Measurements from ENCODE around the gene ZDHHC6.
"Not testable (repeated sequence)": the region's sequence is repeated elsewhere in the genome, so short reads cannot be mapped to it uniquely, and the experiment has no call there.

The ZDHHC6 gene, protein sequence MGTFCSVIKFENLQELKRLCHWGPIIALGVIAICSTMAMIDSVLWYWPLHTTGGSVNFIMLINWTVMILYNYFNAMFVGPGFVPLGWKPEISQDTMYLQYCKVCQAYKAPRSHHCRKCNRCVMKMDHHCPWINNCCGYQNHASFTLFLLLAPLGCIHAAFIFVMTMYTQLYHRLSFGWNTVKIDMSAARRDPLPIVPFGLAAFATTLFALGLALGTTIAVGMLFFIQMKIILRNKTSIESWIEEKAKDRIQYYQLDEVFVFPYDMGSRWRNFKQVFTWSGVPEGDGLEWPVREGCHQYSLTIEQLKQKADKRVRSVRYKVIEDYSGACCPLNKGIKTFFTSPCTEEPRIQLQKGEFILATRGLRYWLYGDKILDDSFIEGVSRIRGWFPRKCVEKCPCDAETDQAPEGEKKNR

GRCh38 chr10:112446855-112447619 lies at the start of gene ZDHHC6, which contains the start of gene VTI1A:
ZDHHC6 (minus strand) TSS chr10:112446914; CDS start chr10:112445436, 1,478 bp downstream.
VTI1A (plus strand) TSS chr10:112447215; CDS start chr10:112447374, 159 bp downstream.
- DNase-seq = peak; percentile 36

DNA sequence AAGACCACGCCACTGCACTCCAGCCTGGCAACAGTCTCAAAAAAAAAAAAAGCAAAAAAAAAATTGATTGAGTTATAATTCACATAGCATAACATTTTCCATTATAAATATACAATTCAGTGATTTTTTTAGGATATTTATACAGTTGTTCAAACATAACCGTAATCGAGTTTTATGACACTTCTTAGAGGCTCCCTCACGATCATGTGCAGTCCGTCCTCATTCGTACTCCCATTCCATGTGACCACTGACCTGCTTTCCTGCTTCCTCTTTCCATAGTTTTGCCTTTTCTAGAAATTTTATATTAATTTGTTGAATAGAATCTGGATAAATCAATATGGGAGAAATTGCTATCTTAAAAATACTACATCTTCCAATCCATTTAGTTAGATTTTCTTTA lies 46.0 kb upstream of the ZDHHC6 start:
- DNase-seq = no peak

DNA sequence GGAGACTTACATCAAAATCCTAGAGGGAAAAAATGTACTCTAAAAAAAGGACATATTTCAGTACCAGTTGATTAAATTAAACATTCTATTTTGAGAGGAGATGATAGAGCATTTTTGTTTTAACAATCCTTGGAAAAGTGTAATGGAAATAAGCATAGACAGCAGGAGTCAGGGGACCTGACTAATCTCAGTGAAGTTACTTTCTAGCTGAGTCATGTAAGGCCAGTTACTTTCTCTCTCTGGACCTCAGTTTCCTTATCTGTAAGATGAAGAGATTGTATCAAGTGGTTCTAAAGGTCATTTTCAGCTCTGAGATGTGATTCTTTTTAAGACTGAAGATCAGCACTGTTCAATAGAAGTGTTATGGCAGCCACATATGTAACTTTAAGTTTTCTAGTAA lies 44.4 kb upstream of the ZDHHC6 start:
- DNase-seq = no peak

DNA sequence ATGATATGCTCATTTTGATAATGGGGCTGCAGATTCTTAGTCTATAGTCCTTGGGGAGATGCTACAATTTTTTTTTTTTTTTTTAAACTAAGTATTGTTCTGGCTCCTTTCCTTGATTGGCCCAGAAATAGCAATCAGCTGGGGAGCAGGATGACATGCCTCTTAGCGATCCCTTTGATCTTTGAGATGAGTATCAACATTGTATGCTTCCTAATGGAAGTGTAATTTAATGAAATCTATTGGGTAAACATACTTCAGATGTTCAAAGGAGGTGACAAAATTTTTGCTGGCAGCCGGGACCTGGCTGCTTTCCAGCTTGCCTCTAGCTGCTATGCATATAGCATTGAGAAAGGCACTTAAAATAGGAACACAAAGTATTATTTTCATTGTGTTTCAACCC lies 43.8 kb upstream of the ZDHHC6 start:
- peak; percentile 78 for DNase-seq

- DNase-seq = no peak
Observed at GRCh38 chr10:112487964-112488363, 41.2 kb upstream of the ZDHHC6 start.

GRCh38 chr10:112484399-112484798 lies 37.7 kb upstream of the ZDHHC6 start:
- no peak for DNase-seq

- DNase-seq = no peak
Observed at GRCh38 chr10:112481602-112482001, 34.9 kb upstream of the ZDHHC6 start.

GRCh38 chr10:112475575-112476218 lies 29.0 kb upstream of the ZDHHC6 start:
- no peak for DNase-seq

DNA sequence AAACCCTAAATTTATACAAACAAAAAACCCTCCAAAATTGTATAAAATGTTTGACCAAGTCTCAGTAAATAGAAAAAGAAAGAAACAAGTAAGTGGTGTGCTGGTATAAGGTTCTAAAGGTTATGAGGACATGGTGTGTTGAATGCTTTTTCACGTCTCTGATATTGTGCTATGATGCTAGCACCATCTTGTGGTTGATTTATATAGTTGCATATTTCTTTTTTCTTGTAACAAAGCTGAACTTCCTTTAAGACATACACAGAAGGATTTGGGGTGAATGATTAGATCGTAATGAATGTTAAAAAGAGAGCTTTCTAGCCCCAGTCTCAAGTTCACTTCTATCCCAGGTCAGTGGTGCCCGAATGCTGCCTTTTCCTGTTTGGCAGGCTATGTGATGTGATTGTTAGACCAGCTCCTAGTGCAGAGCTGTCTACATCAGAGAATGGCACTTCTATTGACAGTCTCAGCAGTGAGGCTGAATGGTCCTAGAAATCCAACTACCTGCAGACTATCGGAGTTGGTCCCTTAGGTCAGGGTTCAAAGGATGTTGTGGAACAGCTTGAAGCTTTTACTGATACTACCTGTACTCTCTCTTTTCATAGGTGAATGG lies 25.3 kb upstream of the ZDHHC6 start:
- DNase-seq = no peak

DNA sequence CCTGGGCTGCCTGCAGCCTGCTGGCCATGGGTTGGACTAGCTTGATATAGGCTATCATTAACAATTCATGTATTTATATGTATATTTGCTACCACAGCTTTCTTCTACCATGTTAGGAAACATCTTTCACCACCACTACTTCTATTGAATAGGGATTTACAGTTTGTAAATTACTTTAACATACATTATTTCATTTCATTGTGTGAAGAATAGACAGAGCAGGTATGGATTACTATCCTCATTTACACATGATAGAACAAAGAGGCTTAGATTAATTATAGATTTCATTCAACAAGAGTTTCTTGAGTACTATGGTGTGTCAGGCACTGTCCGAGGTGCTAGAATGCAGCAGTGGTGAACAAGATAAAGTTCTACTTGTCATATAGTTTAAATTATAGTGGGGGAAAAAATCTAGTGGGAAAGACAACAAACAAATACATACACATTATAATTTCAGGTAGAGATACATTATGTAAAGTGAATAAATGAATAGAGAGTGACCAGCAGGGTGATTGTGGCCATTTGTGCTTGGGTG lies 20.9 kb upstream of the ZDHHC6 start:
- DNase-seq = no peak

- DNase-seq = no peak
Observed at GRCh38 chr10:112466802-112467201, 20.1 kb upstream of the ZDHHC6 start.

- no peak for DNase-seq
Observed at GRCh38 chr10:112465299-112465883, 18.7 kb upstream of the ZDHHC6 start.

DNA sequence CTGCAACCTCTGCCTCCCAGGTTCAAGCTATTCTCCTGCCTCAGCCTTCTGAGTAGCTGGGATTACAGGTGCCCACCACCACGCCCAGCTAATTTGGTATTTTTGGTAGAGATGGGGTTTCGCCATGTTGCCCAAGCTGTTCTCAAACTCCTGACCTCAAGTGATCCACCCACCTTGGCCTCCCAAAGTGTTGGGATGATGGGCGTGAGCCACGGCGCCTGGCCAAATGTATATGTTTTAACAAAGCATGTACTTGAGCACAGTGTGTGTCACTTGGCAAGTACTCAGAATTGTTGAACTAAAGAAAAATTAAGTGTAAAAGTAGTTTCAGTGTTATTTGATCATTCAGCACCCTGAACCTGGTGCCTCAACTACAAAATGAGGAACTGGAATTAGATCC lies 17.4 kb upstream of the ZDHHC6 start:
- not testable (repeated sequence) for DNase-seq

GRCh38 chr10:112461029-112461887 lies 14.5 kb upstream of the ZDHHC6 start:
- DNase-seq = no peak

DNA sequence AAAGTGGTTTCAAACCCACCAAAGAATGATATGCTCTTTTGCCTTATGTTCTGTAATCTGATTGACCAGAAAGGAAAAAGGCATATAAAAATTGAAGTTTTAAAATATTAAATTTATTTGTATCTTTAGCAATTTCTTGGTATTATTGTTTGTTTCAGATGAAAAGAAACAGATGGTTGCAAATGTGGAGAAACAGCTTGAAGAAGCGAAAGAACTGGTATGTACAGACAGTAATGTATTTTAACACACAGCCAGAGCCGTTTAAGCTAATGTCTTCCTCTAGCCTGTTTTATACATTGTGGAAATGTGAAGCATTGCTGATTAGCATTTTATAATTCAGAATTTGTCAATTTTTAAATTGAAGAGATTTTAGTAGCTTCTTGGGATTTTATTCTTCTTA lies 13.7 kb upstream of the ZDHHC6 start:
- DNase-seq = no peak

- no peak for DNase-seq
Observed at GRCh38 chr10:112456533-112456932, 9.8 kb upstream of the ZDHHC6 start.

GRCh38 chr10:112454910-112455779 lies 8.4 kb upstream of the ZDHHC6 start:
- no peak for DNase-seq

DNA sequence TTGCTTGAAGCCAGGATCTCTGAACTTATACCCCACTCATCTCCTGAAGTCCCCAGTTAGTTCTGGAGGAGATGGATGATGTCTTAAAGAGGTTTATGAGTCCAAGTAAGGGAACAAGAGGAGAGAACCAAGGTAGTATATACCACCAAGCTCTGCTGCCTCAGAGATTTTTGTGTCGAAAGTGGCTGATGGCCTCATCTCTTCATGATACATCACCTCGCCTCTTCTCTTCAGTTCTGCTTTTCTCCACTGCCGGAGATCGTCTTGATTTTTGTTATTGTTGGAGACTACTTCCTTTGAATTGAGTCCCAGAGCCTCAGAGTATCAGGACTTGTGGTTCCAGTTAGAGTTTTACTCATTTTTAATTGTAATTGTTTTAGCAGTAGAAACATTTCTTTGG lies 2.2 kb upstream of the ZDHHC6 start:
- DNase-seq = no peak

GRCh38 chr10:112447620-112447928 lies 860 bp upstream of the ZDHHC6 start:
- no peak for DNase-seq

DNA sequence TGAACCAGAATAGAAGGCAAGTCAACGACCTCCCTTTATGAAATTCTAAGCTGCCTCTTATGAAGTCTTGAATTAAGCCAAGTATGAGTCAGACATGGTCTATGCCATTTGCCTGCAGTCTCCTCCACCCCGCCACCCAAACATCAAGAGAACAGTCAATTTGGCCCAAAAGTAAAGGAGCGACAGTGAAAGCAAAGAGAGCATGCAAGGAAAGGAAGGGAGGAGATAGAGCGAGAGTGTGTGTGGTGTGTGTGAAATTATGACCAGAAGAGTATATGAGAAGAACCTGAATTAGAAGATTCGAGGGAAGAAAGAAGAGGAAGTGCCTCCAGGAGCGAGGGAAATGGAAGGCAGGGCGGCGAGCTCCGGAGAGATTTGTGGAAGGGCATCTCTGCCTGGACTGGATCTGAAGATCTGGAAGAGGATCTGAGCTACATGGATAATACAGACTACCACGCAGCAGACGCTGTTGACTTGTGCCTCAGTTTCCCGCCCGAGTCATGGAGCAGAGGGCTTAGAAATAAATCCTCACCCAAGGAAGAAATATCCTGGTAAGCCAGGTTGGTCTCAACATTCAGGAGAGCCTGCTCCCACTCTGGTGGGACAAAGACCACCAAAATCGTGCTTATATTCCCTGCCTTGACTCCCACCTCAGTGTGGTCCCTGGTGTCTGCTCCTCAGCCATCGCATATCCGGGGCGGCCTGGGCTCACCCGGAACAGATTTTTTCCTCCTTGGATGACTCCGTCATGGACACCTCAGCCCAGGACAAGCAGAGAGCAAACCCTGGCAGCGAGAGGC lies 459 bp downstream of the ZDHHC6 start:
- DNase-seq = no peak
